Spleen (tissue), 7 donors: ENCODE data around the gene RALY.

Experiments
- CTCF ChIP-seq, 11 experiments: fragments of 200-600 bp in 7 of 11; fragments of 450-650 bp in 4 of 11; sonication (generic) in 4 of 11; IDR thresholded peaks in 8 of 11; conservative IDR thresholded peaks in 3 of 11; 1 replicate in 7 of 11; 2 replicates in 4 of 11; pipeline versions ENCODE4 v1.4.0 to v1.8.0; 2016 to 2021; ENCODE audit warnings: antibody characterized with exemption in 11 of 11, inconsistent platforms in 4 of 11, mild to moderate bottlenecking in 1 of 11
- POLR2A ChIP-seq, 3 donors: fragments of 450-650 bp; IDR thresholded peaks; one replicate each; pipeline ENCODE4 v1.5.1; 2017; ENCODE audit warnings: antibody characterized with exemption in 3 of 3, mild to moderate bottlenecking in 1 of 3
- POLR2AphosphoS5 ChIP-seq, 3 donors: sonication (generic); formaldehyde crosslinking; IDR thresholded peaks; one replicate each; pipeline ENCODE4 v1.5.1; 2017; ENCODE audit warnings: antibody characterized with exemption in 3 of 3
- donor health status: DM: no; HTN: no; CAD: no; lungs with moderate emphysema.
- donor health status: DM: no; HTN: no; CAD: no.
- donor health status: DM: no; HTN: no; CAD: no.

GRCh38 chr20:34084227-34084923 is 90.7 kb downstream of the RALY start:
- no peak for TF ChIP-seq CTCF (IDR thresholded peaks at IDR 0.05 in 8 of 11, conservative IDR thresholded peaks at IDR 0.05 in 3 of 11)
- no peak for TF ChIP-seq POLR2AphosphoS5 (IDR thresholded peaks at IDR 0.05)
- TF ChIP-seq POLR2A (IDR thresholded peaks at IDR 0.05): no peak
